ENCODE data around the gene ZNF229. TPM values are rescaled to one million over a fixed set of nuclear protein-coding genes. Genes with fewer than 3 reads are reported as not detected.
A peak's percentile ranks its signal among the peaks of the same experiment; 100 is the strongest.
"Not testable (repeated sequence)": the region's sequence is repeated elsewhere in the genome, so short reads cannot be mapped to it uniquely, and the experiment has no call there.

ZNF229 gene
- 2.6 and 2.9 TPM in 2 replicates for total RNA-seq (2022)
- Bru-seq, nascent RNA = percentile 49 among the genes with signal in this experiment
- percentile 47 among the genes with signal in this experiment for BruChase-seq, experiment 1, labeled RNA remaining after a 6-hour chase
- BruChase-seq, experiment 2, labeled RNA remaining after a 2-hour chase = percentile 70 among the genes with signal in this experiment
- long read RNA-seq, full-length matches to known transcripts = 1 of 1 reads
- long read RNA-seq, partial matches to known transcripts = 0 of 1 reads
- long read RNA-seq, other reads (novel, unspliced or antisense) = 0 of 1 reads

DNA sequence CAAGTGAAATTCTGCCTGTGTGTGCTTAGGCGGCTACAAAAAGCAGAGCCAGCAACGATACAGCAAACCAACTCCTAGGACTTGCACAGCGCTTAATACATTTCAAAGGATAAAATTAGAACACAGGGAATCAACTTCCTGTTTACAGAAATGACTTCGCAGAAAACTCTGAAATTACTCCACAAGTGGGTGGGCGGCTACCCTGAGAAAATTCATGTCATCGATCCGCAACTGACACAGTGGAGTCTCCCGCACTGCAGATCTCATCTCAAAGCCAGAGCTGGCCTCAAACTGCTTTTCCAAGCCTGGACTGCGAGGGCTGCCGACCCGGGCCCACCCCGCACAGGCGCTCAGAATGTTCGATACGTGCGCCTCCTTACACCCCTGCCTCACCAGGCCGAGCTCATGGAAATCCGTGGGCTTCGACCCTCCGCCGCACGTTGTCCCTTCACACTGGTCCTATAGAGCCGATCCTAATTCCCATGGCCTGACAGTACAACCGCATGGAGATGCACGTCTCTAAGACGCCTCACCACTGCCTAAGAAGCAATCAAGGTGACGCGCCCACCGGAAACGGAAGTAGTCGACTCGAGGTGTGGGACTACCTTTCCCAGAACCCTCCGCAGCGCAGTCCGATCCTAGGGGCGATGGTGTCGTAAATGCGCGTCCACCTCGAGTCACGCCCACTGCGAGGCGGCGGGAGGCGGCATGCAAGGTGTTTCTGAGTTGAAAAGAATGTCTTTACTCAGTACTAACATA lies at the start of gene ZNF229:
Gene ZNF229, minus strand, starts transcription at position 557 of the 759 bp plus-strand sequence. CDS start 5,625 bp downstream, outside the sequence.
- POLR2A ChIA-PET = no interaction called here
- H3K9me3 Mint-ChIP-seq (ENCODE audit: unreplicated experiment) = peaks cover 57% of the 10 kb centered on the region
- TF ChIP-seq, protein P1, sequence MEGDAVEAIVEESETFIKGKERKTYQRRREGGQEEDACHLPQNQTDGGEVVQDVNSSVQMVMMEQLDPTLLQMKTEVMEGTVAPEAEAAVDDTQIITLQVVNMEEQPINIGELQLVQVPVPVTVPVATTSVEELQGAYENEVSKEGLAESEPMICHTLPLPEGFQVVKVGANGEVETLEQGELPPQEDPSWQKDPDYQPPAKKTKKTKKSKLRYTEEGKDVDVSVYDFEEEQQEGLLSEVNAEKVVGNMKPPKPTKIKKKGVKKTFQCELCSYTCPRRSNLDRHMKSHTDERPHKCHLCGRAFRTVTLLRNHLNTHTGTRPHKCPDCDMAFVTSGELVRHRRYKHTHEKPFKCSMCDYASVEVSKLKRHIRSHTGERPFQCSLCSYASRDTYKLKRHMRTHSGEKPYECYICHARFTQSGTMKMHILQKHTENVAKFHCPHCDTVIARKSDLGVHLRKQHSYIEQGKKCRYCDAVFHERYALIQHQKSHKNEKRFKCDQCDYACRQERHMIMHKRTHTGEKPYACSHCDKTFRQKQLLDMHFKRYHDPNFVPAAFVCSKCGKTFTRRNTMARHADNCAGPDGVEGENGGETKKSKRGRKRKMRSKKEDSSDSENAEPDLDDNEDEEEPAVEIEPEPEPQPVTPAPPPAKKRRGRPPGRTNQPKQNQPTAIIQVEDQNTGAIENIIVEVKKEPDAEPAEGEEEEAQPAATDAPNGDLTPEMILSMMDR (IDR thresholded peaks at IDR 0.05; ENCODE audit: unreplicated experiment) = no peak
- no peaks in the 10 kb centered on the region for H3K4me1 Mint-ChIP-seq (ENCODE audit: insufficient read depth, unreplicated experiment)
- intact Hi-C loops (cut with micrococcal nuclease) = no loop called here
- no peak within 1 kb of the TSS for H3K27ac Mint-ChIP-seq (ENCODE audit: low read depth, unreplicated experiment)
- CTCF ChIA-PET = no interaction called here
- TSS peak; percentile 37 for BruUV-seq (replicated peaks)
- peak within 1 kb of the TSS; percentile 86 for H3K4me3 Mint-ChIP-seq (ENCODE audit: unreplicated experiment)
- no peaks in the 10 kb centered on the region for H3K27me3 Mint-ChIP-seq (ENCODE audit: insufficient read depth, unreplicated experiment)
- DNase-seq (ENCODE audit: unreplicated experiment) = peak; percentile 74
- H3K36me3 Mint-ChIP-seq (ENCODE audit: insufficient read depth, unreplicated experiment) = peaks cover 8% of the 10 kb centered on the region

DNA sequence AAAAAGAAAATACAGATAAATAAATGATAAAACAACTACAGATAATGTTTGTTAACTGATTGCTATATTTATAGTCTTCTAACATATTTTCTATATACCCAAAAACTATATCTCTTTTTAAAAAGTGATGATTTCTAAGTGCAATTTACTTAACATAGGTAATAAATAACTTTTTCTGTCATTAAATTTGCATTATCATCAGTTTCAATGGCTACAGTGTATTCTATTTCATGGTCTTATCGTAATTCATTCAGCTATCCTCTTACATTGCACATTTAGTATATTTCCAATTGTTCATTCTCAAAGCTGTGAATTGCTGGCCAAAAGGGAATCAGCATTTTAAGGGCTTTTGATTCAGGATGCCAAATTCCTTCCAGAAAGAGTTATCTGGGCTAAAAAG lies 48.4 kb upstream of the ZNF229 start:
- Mint-ChIP-seq H3K36me3 (ENCODE audit: insufficient read depth, unreplicated experiment) (peaks cover 68% of the 10 kb centered on the region), H3K9me3 (ENCODE audit: unreplicated experiment) (peaks cover 34% of the 10 kb centered on the region), H3K27ac (ENCODE audit: low read depth, unreplicated experiment) (no peak overlapping the region), H3K4me3 (ENCODE audit: unreplicated experiment) (no peak overlapping the region), H3K27me3 (ENCODE audit: insufficient read depth, unreplicated experiment) (no peaks in the 10 kb centered on the region), H3K4me1 (ENCODE audit: insufficient read depth, unreplicated experiment) (peaks cover 19% of the 10 kb centered on the region)
- ChIA-PET CTCF (no interaction called here), POLR2A (no interaction called here)
- DNase-seq (ENCODE audit: unreplicated experiment) = no peak
- BruUV-seq (replicated peaks) = no TSS peak
- TF ChIP-seq, protein P1 (IDR thresholded peaks at IDR 0.05; ENCODE audit: unreplicated experiment) = no peak
- intact Hi-C loops (cut with micrococcal nuclease) = no loop called here

DNA sequence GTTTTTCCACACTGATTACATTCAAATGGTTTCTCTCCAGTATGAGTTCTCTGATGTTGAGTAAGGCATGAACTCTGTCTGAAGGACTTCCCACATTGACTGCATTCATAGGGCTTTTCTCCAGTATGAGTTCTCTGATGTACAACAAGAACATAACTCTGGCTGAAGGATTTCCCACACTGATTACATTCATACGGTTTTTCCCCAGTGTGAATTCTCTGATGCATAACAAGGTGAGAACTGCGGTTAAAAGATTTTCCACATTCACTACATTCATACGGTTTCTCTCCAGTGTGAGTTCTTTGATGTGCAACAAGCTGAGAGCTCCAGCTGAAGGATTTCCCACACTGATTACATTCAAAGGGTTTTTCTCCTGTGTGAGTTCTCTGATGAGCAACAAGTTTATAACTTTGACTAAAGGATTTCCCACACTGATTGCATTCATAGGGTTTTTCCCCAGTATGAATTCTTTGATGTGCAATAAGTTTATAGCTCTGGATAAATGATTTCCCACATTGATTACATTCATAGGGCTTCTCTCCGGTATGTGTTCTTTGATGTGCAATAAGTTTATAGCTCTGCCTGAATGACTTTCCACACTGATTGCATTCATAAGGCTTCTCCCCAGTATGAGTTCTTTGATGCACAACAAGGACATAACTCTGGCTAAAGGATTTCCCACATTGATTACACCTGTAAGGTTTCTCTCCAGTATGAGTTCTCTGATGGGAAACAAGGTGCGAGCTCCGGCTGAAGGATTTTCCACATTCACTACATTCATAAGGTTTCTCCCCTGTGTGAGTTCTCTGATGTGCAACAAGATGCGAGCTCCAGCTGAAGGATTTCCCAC lies 28.5 kb upstream of the ZNF229 start:
- no peaks in the 10 kb centered on the region for H3K27me3 Mint-ChIP-seq (ENCODE audit: insufficient read depth, unreplicated experiment)

DNA sequence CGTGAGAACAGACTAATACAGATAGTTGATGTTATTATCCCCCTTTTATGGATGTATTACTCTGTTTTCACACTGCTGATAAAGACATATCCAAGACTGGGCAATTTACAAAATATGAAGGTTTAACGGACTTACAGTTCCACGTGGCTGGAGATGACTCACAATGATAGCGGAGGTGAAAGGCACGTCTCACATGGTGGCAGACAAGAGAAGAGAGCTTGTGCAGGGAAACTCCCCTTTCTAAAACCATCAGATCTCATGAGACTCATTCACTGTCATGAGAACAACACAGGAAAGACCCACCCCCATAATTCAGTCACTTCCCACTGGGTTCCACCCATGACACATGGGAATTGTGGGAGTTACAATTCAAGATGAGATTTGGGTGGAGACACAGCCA lies 20.5 kb upstream of the ZNF229 start:
- peaks cover 11% of the 10 kb centered on the region for H3K36me3 Mint-ChIP-seq (ENCODE audit: insufficient read depth, unreplicated experiment)
- H3K27ac Mint-ChIP-seq (ENCODE audit: low read depth, unreplicated experiment); CTCF ChIA-PET; H3K4me1 Mint-ChIP-seq (ENCODE audit: insufficient read depth, unreplicated experiment); H3K27me3 Mint-ChIP-seq (ENCODE audit: insufficient read depth, unreplicated experiment); H3K4me3 Mint-ChIP-seq (ENCODE audit: unreplicated experiment); DNase-seq (ENCODE audit: unreplicated experiment); BruUV-seq (replicated peaks); intact Hi-C loops (cut with micrococcal nuclease); POLR2A ChIA-PET: not testable (repeated sequence)
- peaks cover 61% of the 10 kb centered on the region for H3K9me3 Mint-ChIP-seq (ENCODE audit: unreplicated experiment)

More for the DNA sequence above, 28.5 kb upstream of the ZNF229 start:
- Mint-ChIP-seq H3K4me1 (ENCODE audit: insufficient read depth, unreplicated experiment) (no peaks in the 10 kb centered on the region), H3K9me3 (ENCODE audit: unreplicated experiment) (peaks cover 29% of the 10 kb centered on the region), H3K4me3 (ENCODE audit: unreplicated experiment) (no peak overlapping the region), H3K27ac (ENCODE audit: low read depth, unreplicated experiment) (no peak overlapping the region), H3K36me3 (ENCODE audit: insufficient read depth, unreplicated experiment) (peaks cover 78% of the 10 kb centered on the region)
- no TSS peak for BruUV-seq (replicated peaks)
- DNase-seq (ENCODE audit: unreplicated experiment) = peak; percentile 31
- ChIA-PET POLR2A (interaction anchor here (1.5 kb wide), 1 partner anchor 264 kb away, joined by 4 read pairs; the partner anchor contains the start of gene ZNF227), CTCF (interaction anchor here (0.8 kb wide), 1 partner anchor 67 kb away, joined by 3 read pairs; no protein-coding TSS in a partner anchor)
- intact Hi-C loops (cut with micrococcal nuclease) = no loop called here
- TF ChIP-seq, protein P1 (IDR thresholded peaks at IDR 0.05; ENCODE audit: unreplicated experiment) = no peak

DNA sequence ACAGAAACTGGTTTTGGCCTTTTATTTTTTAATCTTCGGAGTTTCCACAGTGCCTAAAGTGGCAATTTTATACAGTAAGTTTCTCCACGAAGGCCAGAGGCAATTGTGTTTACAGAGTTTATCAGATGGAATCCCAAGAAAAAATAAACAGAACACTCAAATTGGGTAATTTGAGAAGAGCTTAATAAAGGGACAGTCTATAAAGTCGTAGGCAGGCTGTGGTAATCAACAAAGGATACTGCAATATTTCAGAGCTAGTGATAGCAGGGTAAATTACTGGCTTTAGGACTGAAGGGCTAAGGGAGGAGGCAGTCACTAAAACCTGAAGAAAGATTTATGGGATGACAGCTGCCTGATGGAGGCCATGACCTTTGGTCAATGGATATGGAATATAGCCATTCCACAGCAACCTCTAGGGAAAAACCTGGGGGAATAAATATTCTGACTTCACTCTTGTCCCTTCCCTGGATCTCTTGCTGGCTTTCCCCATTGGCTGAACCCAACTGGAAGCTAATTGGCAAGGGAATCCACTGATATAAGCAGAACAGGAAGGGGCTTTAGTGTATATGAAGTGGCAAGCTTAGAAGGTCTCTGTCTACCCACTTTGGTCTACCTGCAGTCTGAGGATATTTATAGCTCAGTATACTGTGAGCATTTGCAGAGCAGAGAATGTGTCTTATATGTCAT lies 14.5 kb upstream of the ZNF229 start:
- H3K36me3 Mint-ChIP-seq (ENCODE audit: insufficient read depth, unreplicated experiment); intact Hi-C loops (cut with micrococcal nuclease); H3K4me1 Mint-ChIP-seq (ENCODE audit: insufficient read depth, unreplicated experiment); CTCF ChIA-PET; H3K27ac Mint-ChIP-seq (ENCODE audit: low read depth, unreplicated experiment); DNase-seq (ENCODE audit: unreplicated experiment); POLR2A ChIA-PET; BruUV-seq (replicated peaks); H3K4me3 Mint-ChIP-seq (ENCODE audit: unreplicated experiment); H3K27me3 Mint-ChIP-seq (ENCODE audit: insufficient read depth, unreplicated experiment): not testable (repeated sequence)
- peaks cover 48% of the 10 kb centered on the region for H3K9me3 Mint-ChIP-seq (ENCODE audit: unreplicated experiment)

DNA sequence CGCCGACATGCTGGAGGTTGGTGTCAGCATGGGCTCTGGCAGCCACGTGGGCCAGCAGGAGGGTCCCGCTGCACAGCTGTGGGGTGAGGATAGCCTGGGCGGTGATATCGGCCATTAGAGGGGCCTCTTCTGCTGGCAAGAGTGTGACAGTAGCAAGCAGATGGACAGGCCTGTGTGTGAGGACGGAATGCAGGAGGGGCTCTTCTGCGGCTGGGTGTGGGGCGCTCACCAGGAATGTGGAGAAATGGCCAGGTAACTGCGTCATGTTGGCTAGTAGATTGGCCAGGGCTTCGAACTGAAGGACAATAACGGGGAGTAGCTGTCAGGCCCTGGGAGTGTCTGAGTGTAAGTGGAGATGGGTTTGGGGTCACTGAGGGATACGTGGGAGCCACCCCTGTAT lies 7.7 kb upstream of the ZNF229 start:
- H3K9me3 Mint-ChIP-seq (ENCODE audit: unreplicated experiment) = peaks cover 34% of the 10 kb centered on the region
- H3K36me3 Mint-ChIP-seq (ENCODE audit: insufficient read depth, unreplicated experiment); H3K27ac Mint-ChIP-seq (ENCODE audit: low read depth, unreplicated experiment); H3K27me3 Mint-ChIP-seq (ENCODE audit: insufficient read depth, unreplicated experiment); DNase-seq (ENCODE audit: unreplicated experiment); intact Hi-C loops (cut with micrococcal nuclease); CTCF ChIA-PET; BruUV-seq (replicated peaks); H3K4me3 Mint-ChIP-seq (ENCODE audit: unreplicated experiment); POLR2A ChIA-PET; H3K4me1 Mint-ChIP-seq (ENCODE audit: insufficient read depth, unreplicated experiment): not testable (repeated sequence)
